Endodermal cell (in vitro differentiated cells): ENCODE measurements around the gene NDFIP2. TPM values are rescaled to one million over a fixed set of nuclear protein-coding genes. Genes with fewer than 3 reads are reported as not detected.

Source experiments
- DNase-seq: peaks from one replicate; pipeline ENCODE4 v3.0.0-alpha.2; 2017
- H3K27ac ChIP-seq: 2 replicates; pipeline ENCODE4 v1.5.1; 2013; ENCODE audit warnings: mild to moderate bottlenecking, low read depth, low read length, moderate library complexity
- H3K27me3 ChIP-seq: 2 replicates; pipeline ENCODE4 v1.6.1; 2013; ENCODE audit warnings: mild to moderate bottlenecking, low read length, moderate library complexity; ENCODE audit not compliant: insufficient read depth, control insufficient read depth, poor library complexity, severe bottlenecking
- H3K36me3 ChIP-seq: 2 replicates; pipeline ENCODE4 v1.7.0; 2013; ENCODE audit warnings: mild to moderate bottlenecking, low read length, moderate library complexity; ENCODE audit not compliant: control insufficient read depth, insufficient read depth
- H3K4me1 ChIP-seq: one replicate; pipeline ENCODE4 v1.7.0; 2013; ENCODE audit warnings: low read length; ENCODE audit not compliant: control insufficient read depth, insufficient read depth
- H3K4me3 ChIP-seq: 2 replicates; pipeline ENCODE4 v1.5.1; 2013; ENCODE audit warnings: mild to moderate bottlenecking, low read length, moderate library complexity
- H3K9ac ChIP-seq: 2 replicates; pipeline ENCODE4 v1.6.1; 2013; ENCODE audit warnings: mild to moderate bottlenecking, low read length, moderate library complexity; ENCODE audit not compliant: poor library complexity, severe bottlenecking; ENCODE audit errors: extremely low read depth
- H3K9me3 ChIP-seq: 2 replicates; pipeline ENCODE4 v1.6.1; 2013; ENCODE audit warnings: mild to moderate bottlenecking, low read length, moderate library complexity; ENCODE audit not compliant: control insufficient read depth
- H3K27ac Mint-ChIP-seq: 2 replicates; pipeline ENCODE4 v1.8.0; 2020; ENCODE audit warnings: mixed read lengths
- H3K27me3 Mint-ChIP-seq: 2 replicates; pipeline ENCODE4 v1.8.0; 2021; ENCODE audit warnings: mild to moderate bottlenecking, mixed read lengths; ENCODE audit not compliant: insufficient read depth
- H3K36me3 Mint-ChIP-seq: 2 replicates; pipeline ENCODE4 v1.8.0; 2020; ENCODE audit warnings: low read depth, mixed read lengths
- H3K4me1 Mint-ChIP-seq: 2 replicates; pipeline ENCODE4 v1.8.0; 2020; ENCODE audit warnings: mixed read lengths
- H3K4me3 Mint-ChIP-seq: 2 replicates; pipeline ENCODE4 v1.8.0; 2020; ENCODE audit warnings: mild to moderate bottlenecking, moderate library complexity, mixed read lengths
- H3K9me3 Mint-ChIP-seq: 2 replicates; pipeline ENCODE4 v1.8.0; 2020; ENCODE audit warnings: mild to moderate bottlenecking, mixed read lengths
- CTCF ChIP-seq: fragments of 200-600 bp; sonication (generic); conservative IDR thresholded peaks from 2 replicates; pipeline ENCODE4 v1.5.0; 2021; ENCODE audit warnings: antibody characterized with exemption, mild to moderate bottlenecking
- WGBS, 2 experiments: methylation state at CpG; one replicate each; pipeline versions ENCODE4 v1.1.5 to v1.1.7; 2013; ENCODE audit warnings: missing lambda C conversion rate in 2 of 2, mixed read lengths in 1 of 2; ENCODE audit not compliant: insufficient coverage in 1 of 2, insufficient read length in 1 of 2; 5-methylcytosine and 5-hydroxymethylcytosine counted together
- total RNA-seq, 2 donors: library from RNA; stranded (reverse); fragmentation: NEBNext Ultra II Directional in 1 of 2; extraction: Animal tissue kit (Norgen Biotek cat#: 25700) in 1 of 2; gene quantifications; 2 replicates in 1 of 2; 3 replicates in 1 of 2; pipeline ENCODE4 v1.2.1, GENCODE V29; 2021

Gene NDFIP2
- total RNA-seq, 2 donors from 2014 or later, result 27.9 to 29.2 TPM

GRCh38 chr13:79581870-79582315, 100.9 kb downstream of the NDFIP2 start:
- TF ChIP-seq CTCF, result no peak
- Histone ChIP-seq H3K9me3 (peaks cover 14% of the 10 kb centered on the region), H3K27me3 (no peaks in the 10 kb centered on the region), H3K4me1 (no peaks in the 10 kb centered on the region), H3K4me3 (no peak overlapping the region), H3K36me3 (no peaks in the 10 kb centered on the region), H3K9ac (no peak overlapping the region), H3K27ac (no peak overlapping the region)
- Mint-ChIP-seq H3K36me3 (no peaks in the 10 kb centered on the region), H3K4me1 (no peaks in the 10 kb centered on the region), H3K27me3 (no peaks in the 10 kb centered on the region), H3K9me3 (peaks cover 4% of the 10 kb centered on the region), H3K27ac (no peak overlapping the region), H3K4me3 (no peak overlapping the region)
- WGBS, 2 experiments, result 80% methylated on average over 4 of the region's 4 CpGs; no CpG with 5 or more reads in 1 of the 2 experiments
- DNase-seq, result peak; percentile 81

GRCh38 chr13:79582896-79583295, 101.9 kb downstream of the NDFIP2 start:
- no peak overlapping the region for H3K4me3 Mint-ChIP-seq
- H3K27me3 Mint-ChIP-seq, result no peaks in the 10 kb centered on the region
- 85 to 86% methylated on average over 1 of the region's 1 CpG for WGBS, 2 experiments
- Histone ChIP-seq H3K9ac (no peak overlapping the region), H3K4me3 (no peak overlapping the region), H3K27me3 (no peaks in the 10 kb centered on the region), H3K9me3 (peaks cover 12% of the 10 kb centered on the region), H3K4me1 (no peaks in the 10 kb centered on the region), H3K36me3 (no peaks in the 10 kb centered on the region), H3K27ac (no peak overlapping the region)
- H3K9me3 Mint-ChIP-seq, result no peaks in the 10 kb centered on the region
- H3K36me3 Mint-ChIP-seq, result no peaks in the 10 kb centered on the region
- DNase-seq, result no peak
- H3K4me1 Mint-ChIP-seq, result no peaks in the 10 kb centered on the region
- H3K27ac Mint-ChIP-seq, result no peak overlapping the region
- no peak for TF ChIP-seq CTCF

GRCh38 chr13:79585033-79585432, 104.1 kb downstream of the NDFIP2 start:
- no peak overlapping the region for H3K27ac Mint-ChIP-seq
- Histone ChIP-seq H3K27me3 (no peaks in the 10 kb centered on the region), H3K9me3 (peaks cover 12% of the 10 kb centered on the region), H3K9ac (no peak overlapping the region), H3K4me1 (no peaks in the 10 kb centered on the region), H3K4me3 (no peak overlapping the region), H3K36me3 (no peaks in the 10 kb centered on the region), H3K27ac (no peak overlapping the region)
- no peaks in the 10 kb centered on the region for H3K27me3 Mint-ChIP-seq
- H3K4me3 Mint-ChIP-seq, result no peak overlapping the region
- H3K36me3 Mint-ChIP-seq, result no peaks in the 10 kb centered on the region
- DNase-seq, result no peak
- H3K4me1 Mint-ChIP-seq, result no peaks in the 10 kb centered on the region
- WGBS, 2 experiments, result 85% methylated on average over 1 of the region's 1 CpG; no CpG with 5 or more reads in 1 of the 2 experiments
- TF ChIP-seq CTCF, result no peak
- H3K9me3 Mint-ChIP-seq, result peaks cover 9% of the 10 kb centered on the region
